Panc1 (cell line): ENCODE measurements around the gene SLC25A22. TPM values are rescaled to one million over a fixed set of nuclear protein-coding genes. Genes with fewer than 3 reads are reported as not detected.

ENCODE experiments used
- ATAC-seq: fragments of 200-7000 bp; cut with Tn5 transposase; 2 replicates; pipeline ENCODE4 v1.9.1; 2020; ENCODE audit warnings: mild to moderate bottlenecking, moderate library complexity
- BruUV-seq: library from RNA; stranded (reverse); fragments of 400-500 nt; replicated peaks from 2 replicates; lab custom pipeline; 2021; lab: Mats Ljungman, UMichigan
- CTCF ChIA-PET: fragments of 300-600 bp; sonication (Branson Sonifier 250); formaldehyde crosslinking; loops from one replicate; lab custom pipeline; 2022; ENCODE audit warnings: antibody characterized with exemption; lab: Charles Lee
- POLR2A ChIA-PET: fragments of 300-600 bp; sonication (Branson Sonifier 250); formaldehyde crosslinking; loops from one replicate; lab custom pipeline; 2022; ENCODE audit warnings: antibody characterized with exemption; lab: Charles Lee
- DNase-seq: peaks from one replicate; pipeline ENCODE4 v3.0.0-alpha.2; 2010; ENCODE audit warnings: low read depth, low spot score
- H3K27ac ChIP-seq: 2 replicates; pipeline ENCODE4 v1.5.1; 2011; ENCODE audit warnings: mild to moderate bottlenecking, low read length, inconsistent platforms
- H3K27me3 ChIP-seq: fragments of 200-500 bp; sonication (Bioruptor generic); 2 replicates; pipeline ENCODE4 v1.6.0; 2014; ENCODE audit warnings: low read length, inconsistent platforms; ENCODE audit not compliant: control insufficient read depth, insufficient read depth
- H3K36me3 ChIP-seq: fragments of 200-500 bp; sonication (Bioruptor generic); 2 replicates; pipeline ENCODE4 v1.5.1; 2014; ENCODE audit warnings: inconsistent platforms, mild to moderate bottlenecking, low read length, moderate library complexity; ENCODE audit not compliant: control insufficient read depth, insufficient read depth
- H3K4me1 ChIP-seq: 2 replicates; pipeline ENCODE4 v1.5.1; 2011; ENCODE audit warnings: inconsistent platforms, mild to moderate bottlenecking, low read length, moderate library complexity; ENCODE audit not compliant: control insufficient read depth, insufficient read depth
- H3K4me3 ChIP-seq, 2 experiments: 2 replicates each; pipeline ENCODE4 v1.5.1; 2011 to 2012; ENCODE audit warnings: low read depth in 2 of 2, low read length in 2 of 2, mild to moderate bottlenecking in 2 of 2, inconsistent platforms in 1 of 2, moderate library complexity in 1 of 2
- H3K9me3 ChIP-seq: fragments of 200-500 bp; sonication (Bioruptor generic); 2 replicates; pipeline ENCODE4 v1.5.1; 2014; ENCODE audit warnings: low read depth, mild to moderate bottlenecking, inconsistent platforms, low read length, moderate library complexity; ENCODE audit not compliant: control insufficient read depth, insufficient read depth
- POLR2AphosphoS5 ChIP-seq: IDR thresholded peaks from 2 replicates; pipeline ENCODE4 v1.6.1; 2012; ENCODE audit warnings: mild to moderate bottlenecking, low read depth, low read length, moderate library complexity
- SIN3A ChIP-seq: IDR thresholded peaks from 2 replicates; pipeline ENCODE4 v1.6.1; 2012; ENCODE audit warnings: low read depth, mild to moderate bottlenecking, low read length, moderate library complexity, borderline replicate concordance; ENCODE audit not compliant: insufficient read depth
- TCF7L2 ChIP-seq: IDR thresholded peaks from 2 replicates; pipeline ENCODE4 v1.6.1; 2011; ENCODE audit warnings: mild to moderate bottlenecking, low read depth, low read length, inconsistent platforms
- in situ Hi-C: cut with HindIII; loops from 2 replicates; pipeline ENCODE4 v1.10.0; 2016; ENCODE audit warnings: low sequenced_read_pairs, low pct_unique_long_range_greater_than_20kb
- intact Hi-C: fragments of 100-400 bp; cut with micrococcal nuclease; formaldehyde crosslinking; loops from one replicate; pipeline ENCODE4 v1.10.0; 2022; ENCODE audit not compliant: unreplicated experiment
- total RNA-seq: library from RNA; stranded (reverse); gene quantifications from one replicate; pipeline ENCODE4 v1.2.1, GENCODE V29; 2021; ENCODE audit not compliant: unreplicated experiment
- TF ChIP-seq, protein P1 (sequence below): fragments of 450-650 bp; IDR thresholded peaks from 2 replicates; pipeline ENCODE4 v1.5.1; 2017; ENCODE audit warnings: mild to moderate bottlenecking
- TF ChIP-seq, protein P2 (sequence below), 2 experiments: IDR thresholded peaks; 2 replicates each; pipeline ENCODE4 v1.6.1; 2011 to 2012; ENCODE audit warnings: low read depth in 2 of 2, control low read depth in 1 of 2, low read length in 1 of 2, mild to moderate bottlenecking in 1 of 2, moderate library complexity in 1 of 2; ENCODE audit not compliant: insufficient read depth in 1 of 2

The SLC25A22 gene
- total RNA-seq, 1 experiment from 2014 or later = 119 TPM

DNA sequence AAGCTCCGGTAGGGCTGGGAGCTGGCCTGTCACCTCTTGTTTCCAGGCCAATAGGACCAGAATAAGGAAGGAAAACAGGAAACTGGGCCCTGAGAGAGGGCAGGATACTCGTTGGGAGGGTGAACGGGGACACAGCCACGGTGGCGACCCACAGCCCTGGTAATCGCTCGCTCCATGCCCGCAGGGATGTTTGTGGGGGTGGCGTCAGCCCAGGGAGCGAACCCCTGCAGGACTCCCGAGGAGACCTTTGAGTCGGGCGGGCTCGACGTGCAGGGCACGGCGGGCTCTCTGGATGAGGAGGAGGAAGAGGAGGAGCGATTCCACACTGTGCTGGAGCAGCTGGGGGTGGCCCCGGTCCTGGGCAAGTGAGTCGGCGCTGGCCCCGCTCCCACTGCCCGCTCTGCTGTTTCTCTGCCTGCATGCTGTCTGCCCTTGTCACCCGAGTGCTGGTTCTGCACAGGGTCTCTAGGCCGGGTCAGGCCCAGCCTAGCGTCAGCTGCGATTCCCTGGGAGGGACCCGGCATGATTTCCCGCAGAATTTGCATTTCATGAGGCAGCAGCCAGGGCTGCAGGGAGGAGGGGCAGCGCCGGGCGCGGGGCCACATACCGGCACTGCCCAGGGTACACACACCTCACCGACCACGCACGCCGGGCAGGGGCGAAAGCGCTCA, 31.2 kb upstream of the SLC25A22 start:
- ChIA-PET POLR2A (interaction anchor here (1.9 to 2.5 kb wide), 2 partner anchors 10 to 13 kb away, joined by 8 to 11 read pairs; partner anchors contain the start of gene PNPLA2), CTCF (interaction anchor here (0.8 kb wide), 1 partner anchor 8 kb away, joined by 4 read pairs; no protein-coding TSS in a partner anchor)
- Histone ChIP-seq H3K9me3 (no peaks in the 10 kb centered on the region), H3K36me3 (no peaks in the 10 kb centered on the region), H3K27me3 (no peaks in the 10 kb centered on the region), H3K4me3 (peak overlapping the region; percentile 78 to 82), H3K27ac (peak overlapping the region; percentile 92), H3K4me1 (peaks cover 58% of the 10 kb centered on the region)
- intact Hi-C loops (no loop called here), in situ Hi-C loops (no loop called here)
- TF ChIP-seq SIN3A = 0 out of 2 replicates have a peak, but pooled peaks have one; percentile 48
- TF ChIP-seq, protein P1, sequence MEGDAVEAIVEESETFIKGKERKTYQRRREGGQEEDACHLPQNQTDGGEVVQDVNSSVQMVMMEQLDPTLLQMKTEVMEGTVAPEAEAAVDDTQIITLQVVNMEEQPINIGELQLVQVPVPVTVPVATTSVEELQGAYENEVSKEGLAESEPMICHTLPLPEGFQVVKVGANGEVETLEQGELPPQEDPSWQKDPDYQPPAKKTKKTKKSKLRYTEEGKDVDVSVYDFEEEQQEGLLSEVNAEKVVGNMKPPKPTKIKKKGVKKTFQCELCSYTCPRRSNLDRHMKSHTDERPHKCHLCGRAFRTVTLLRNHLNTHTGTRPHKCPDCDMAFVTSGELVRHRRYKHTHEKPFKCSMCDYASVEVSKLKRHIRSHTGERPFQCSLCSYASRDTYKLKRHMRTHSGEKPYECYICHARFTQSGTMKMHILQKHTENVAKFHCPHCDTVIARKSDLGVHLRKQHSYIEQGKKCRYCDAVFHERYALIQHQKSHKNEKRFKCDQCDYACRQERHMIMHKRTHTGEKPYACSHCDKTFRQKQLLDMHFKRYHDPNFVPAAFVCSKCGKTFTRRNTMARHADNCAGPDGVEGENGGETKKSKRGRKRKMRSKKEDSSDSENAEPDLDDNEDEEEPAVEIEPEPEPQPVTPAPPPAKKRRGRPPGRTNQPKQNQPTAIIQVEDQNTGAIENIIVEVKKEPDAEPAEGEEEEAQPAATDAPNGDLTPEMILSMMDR = no peak
- no TSS peak for BruUV-seq
- no peak for DNase-seq
- ATAC-seq = peak; percentile 7; the same call in 1 of the 2 replicates

DNA sequence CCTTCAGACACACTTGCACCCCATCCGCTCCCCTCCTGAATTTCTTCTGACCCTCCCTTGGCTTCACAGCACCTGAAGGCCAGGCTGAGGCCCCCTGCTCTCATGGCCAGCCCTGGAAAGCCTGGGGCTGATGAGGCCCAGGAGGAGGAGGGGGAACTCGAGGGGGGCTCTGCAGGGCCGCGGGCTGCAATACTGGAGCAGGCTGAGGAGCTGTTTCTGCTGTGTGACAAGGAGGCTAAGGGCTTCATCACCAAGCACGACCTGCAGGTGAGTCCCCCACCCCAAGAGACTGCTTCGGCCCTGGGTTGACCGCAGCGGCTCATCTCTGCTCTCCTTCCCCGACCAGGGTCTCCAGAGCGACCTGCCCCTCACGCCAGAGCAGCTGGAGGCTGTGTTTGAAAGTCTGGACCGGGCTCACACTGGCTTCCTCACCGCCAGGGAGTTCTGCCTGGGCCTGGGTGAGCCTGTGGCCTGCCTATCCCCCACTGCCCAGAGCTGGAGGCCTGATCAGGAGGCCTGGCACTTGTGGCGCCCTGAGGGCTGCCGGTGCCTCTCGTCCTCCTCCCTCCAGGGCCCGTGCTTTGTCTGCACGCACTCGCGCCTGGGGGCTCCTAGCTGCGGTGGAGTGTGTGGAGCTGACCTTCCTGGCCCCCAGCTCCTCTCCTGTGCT, 30.6 kb upstream of the SLC25A22 start:
- in situ Hi-C loops = no loop called here
- BruUV-seq = no TSS peak
- H3K27ac ChIP-seq = peak overlapping the region; percentile 92
- ChIA-PET CTCF (interaction anchor here (1.2 kb wide), 1 partner anchor 18 kb away, joined by 6 read pairs; no protein-coding TSS in a partner anchor), POLR2A (interaction anchor here (0.5 to 1.9 kb wide), 3 partner anchors 9 to 70 kb away, joined by 3 to 11 read pairs (median 3); partner anchors contain the start of gene PNPLA2)
- H3K4me1 ChIP-seq = peaks cover 57% of the 10 kb centered on the region
- peak; percentile 1; the same call in 1 of the 2 replicates for ATAC-seq
- H3K36me3 ChIP-seq = 0 out of 2 replicates have a peak, but pooled peaks cover 2% of the 10 kb centered on the region
- no peaks in the 10 kb centered on the region for H3K27me3 ChIP-seq
- DNase-seq = no peak
- TF ChIP-seq, protein P2, sequence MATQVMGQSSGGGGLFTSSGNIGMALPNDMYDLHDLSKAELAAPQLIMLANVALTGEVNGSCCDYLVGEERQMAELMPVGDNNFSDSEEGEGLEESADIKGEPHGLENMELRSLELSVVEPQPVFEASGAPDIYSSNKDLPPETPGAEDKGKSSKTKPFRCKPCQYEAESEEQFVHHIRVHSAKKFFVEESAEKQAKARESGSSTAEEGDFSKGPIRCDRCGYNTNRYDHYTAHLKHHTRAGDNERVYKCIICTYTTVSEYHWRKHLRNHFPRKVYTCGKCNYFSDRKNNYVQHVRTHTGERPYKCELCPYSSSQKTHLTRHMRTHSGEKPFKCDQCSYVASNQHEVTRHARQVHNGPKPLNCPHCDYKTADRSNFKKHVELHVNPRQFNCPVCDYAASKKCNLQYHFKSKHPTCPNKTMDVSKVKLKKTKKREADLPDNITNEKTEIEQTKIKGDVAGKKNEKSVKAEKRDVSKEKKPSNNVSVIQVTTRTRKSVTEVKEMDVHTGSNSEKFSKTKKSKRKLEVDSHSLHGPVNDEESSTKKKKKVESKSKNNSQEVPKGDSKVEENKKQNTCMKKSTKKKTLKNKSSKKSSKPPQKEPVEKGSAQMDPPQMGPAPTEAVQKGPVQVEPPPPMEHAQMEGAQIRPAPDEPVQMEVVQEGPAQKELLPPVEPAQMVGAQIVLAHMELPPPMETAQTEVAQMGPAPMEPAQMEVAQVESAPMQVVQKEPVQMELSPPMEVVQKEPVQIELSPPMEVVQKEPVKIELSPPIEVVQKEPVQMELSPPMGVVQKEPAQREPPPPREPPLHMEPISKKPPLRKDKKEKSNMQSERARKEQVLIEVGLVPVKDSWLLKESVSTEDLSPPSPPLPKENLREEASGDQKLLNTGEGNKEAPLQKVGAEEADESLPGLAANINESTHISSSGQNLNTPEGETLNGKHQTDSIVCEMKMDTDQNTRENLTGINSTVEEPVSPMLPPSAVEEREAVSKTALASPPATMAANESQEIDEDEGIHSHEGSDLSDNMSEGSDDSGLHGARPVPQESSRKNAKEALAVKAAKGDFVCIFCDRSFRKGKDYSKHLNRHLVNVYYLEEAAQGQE (IDR thresholded peaks at IDR 0.05; ENCODE audit: insufficient read depth in 1 of 2, low read depth in 2 of 2, low read length in 1 of 2) = no peak
- no peak for TF ChIP-seq TCF7L2
- TF ChIP-seq POLR2AphosphoS5 = no peak
- TF ChIP-seq SIN3A = no peak
- TF ChIP-seq, protein P1 = no peak
- intact Hi-C loops = no loop called here
- H3K4me3 ChIP-seq = peak overlapping the region; percentile 78 to 82
- no peaks in the 10 kb centered on the region for H3K9me3 ChIP-seq
